HG03039 (cell line): ENCODE data around the gene NFATC4.
"Not testable (repeated sequence)": the region's sequence is repeated elsewhere in the genome, so short reads cannot be mapped to it uniquely, and the experiment has no call there.

Experiments
- ATAC-seq: cut with Tn5 transposase; IDR thresholded peaks from one replicate; pipeline ENCODE4 v1.9.1; 2021; ENCODE audit warnings: mild to moderate bottlenecking, moderate library complexity; ENCODE audit not compliant: unreplicated experiment

The NFATC4 gene

GRCh38 chr14:24367514-24368211 is at the start of gene NFATC4:
NFATC4 (plus strand) TSS chr14:24368184; CDS start chr14:24368341, 157 bp downstream.
- no peak for ATAC-seq

- ATAC-seq: no peak
These were observed 46.6 kb upstream of the NFATC4 start for GRCh38 chr14:24321212-24321975.

- no peak for ATAC-seq
These were observed 45.3 kb upstream of the NFATC4 start for GRCh38 chr14:24322672-24323071.

DNA sequence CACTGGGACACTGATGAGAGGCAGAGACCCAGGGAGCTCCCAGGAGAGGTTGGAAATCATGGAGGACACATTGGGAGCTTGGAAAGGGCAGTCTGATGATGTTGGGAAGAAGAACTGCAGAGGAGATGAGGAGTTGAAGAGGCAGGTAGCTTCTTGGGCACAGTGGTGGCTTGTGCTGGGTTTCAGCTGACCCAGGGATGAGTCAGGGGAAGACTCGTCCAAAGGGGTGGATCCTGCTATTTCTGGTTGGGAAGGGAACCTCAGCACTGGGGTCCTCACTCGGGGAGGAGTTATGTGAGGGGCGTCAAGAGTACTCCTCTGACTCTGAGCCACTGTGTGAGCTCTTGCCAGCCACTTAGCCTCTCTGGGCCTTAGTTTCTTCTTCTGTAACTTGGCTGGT is 44.6 kb upstream of the NFATC4 start:
- ATAC-seq: no peak

GRCh38 chr14:24324024-24324423 is 44.0 kb upstream of the NFATC4 start:
- ATAC-seq: no peak

DNA sequence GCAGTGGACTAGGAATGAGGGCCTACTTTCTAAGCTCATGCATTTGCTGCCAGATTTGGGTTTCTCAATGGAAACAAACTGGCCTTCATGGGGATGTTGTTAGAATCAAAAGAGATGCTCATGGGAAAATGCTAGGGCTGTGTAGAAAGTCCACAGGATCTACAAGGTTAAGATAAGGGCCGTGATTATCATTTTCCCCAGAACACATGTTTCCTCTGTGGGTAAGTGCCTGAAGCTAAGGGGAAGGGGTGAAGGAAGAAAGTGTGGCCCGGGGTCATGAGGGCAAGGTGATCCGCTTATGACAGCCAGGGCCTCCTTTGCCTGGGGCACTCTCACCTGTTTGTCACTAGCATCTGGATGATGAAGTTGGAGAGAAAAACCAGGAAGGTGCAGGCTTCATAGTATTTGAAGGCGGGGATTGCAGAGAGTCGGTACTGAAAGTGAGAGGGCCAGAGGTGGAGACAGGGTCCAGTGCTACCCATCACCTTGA is 42.9 kb upstream of the NFATC4 start:
- ATAC-seq: no peak

DNA sequence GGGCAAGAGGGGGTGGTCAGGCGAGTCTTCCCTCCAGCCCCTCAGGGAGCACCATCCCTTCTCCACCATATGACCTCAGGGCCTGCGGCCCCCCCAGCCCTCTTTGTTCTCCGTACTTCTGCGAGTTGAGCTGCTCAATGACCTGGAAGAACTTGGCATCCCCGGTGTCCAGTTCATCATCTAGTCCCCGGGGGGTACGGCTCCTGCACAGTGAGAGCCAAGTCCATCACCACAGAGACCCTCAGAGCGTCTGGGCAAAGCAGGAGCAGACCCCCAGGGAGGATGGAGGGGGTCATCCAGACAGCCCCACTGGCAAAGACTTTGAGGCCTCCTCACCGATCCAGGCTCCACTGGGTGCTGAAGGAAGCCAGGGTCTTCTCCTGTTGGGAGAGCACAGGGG is 42.0 kb upstream of the NFATC4 start:
- ATAC-seq: no peak

DNA sequence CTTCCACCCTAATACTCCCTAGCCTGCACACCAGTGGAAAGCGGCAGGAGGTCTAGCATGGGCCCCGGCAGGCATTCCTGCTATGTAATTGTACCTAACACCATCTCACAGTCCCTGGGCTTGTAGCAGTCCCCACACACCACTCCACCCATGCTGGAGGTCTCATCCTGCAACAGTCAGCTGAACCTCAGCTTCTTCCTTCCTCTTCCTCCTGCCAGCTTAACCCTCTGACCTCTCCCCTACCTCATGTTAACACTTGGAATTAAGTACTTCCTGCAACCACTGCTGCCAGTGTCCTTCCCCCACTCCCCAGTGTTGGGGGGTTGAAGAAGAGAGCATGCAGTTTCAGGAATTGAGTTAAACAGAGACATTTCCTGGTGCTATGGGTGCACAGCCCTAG is 40.7 kb upstream of the NFATC4 start:
- ATAC-seq: no peak

DNA sequence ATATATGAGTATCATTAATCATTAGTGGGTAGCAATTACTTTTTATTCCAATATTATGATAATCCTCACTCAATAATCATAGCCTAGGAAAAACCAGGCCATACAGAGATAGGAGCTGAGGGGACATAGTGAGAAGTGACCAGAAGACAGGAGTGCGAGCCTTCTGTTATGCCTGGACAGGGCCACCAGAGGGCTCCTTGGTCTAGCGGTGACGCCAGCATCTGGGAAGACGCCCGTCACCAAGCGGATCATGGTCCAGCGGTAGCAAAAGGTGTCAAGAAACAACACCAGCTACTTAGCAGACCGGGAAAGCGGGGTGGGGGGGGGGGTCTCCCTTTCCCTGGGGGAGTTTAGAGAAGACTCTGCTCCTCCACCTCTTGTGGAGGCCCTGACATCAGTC is 40.1 kb upstream of the NFATC4 start:
- not testable (repeated sequence) for ATAC-seq

- no peak for ATAC-seq
These were observed 38.8 kb upstream of the NFATC4 start for GRCh38 chr14:24329073-24329663.

DNA sequence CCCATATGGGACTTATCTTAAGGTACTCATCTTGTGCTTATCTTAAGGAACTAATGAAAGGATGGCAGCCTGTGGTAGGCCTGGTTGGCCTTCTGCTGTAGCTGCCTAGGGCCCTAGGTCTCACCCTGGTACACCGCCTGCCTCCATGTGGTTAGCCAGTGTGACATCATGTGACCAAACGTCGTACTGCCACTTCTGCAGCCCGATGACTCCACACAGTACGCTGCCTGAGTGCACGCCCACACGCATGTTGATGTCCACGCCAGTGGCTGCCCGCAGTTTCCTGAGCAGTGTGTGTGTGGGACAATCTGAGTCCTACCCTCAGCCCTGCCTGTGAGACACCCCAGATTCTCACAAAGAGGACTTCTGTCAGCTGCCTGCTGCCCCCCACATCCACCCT is 38.2 kb upstream of the NFATC4 start:
- no peak for ATAC-seq

DNA sequence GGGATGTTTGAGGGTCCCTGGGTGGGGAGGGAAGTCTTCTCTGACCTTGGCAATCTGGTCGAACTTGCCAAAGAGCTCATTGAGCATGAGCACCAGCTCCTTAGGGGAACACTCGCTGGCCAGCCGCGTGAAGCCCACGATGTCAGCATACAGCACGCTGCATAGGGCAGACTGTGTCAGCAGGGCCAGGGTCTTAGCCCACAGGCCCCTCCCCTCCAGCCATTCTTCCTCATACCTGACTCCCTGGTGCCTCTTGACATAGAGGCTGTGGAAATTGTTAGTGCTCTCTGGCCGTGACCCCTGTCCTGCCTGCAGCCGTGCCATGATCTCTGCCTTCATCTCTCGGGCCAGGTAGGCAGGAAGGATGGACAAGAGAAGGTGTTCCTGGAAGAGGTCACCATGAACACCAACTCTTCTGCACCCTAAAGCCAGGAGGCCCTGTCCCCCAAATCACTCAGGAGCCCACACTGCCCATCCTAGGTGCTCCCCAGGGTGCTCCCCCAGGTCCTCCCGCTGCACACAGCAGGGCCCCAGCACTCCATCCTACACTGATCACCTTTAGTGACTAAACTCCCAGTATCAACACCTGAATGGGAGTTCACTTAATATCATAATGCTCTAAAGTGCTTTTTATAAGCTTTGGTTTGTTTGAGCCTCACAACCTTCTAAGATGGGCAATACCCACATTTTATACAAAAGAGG is 36.9 kb upstream of the NFATC4 start:
- no peak for ATAC-seq

DNA sequence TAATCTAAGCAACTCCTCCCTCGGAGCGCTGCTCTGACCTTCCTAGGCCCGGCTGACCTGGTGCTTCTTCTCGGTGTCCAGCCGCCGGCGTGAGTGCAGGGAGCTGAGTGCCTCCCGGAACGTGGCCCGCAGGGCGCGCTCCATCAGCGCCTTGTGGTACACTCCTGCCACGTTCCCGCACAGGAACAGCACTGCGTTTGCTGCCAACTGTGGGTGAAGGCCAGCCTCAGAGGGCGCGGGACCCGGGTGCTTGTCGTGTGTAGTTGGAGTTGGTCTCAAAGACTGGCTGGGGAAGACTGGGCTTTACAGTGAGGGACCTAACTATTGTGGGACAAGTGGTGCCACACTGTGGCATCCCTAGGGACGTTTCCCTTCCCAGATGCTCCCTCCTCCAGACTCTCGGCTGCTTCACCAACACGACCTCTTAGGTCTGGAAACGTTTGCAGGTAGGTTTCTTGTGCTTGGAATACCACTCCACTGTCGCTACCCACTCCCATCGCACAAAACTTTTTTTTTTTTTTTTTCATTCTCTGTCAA is 36.2 kb upstream of the NFATC4 start:
- ATAC-seq: no peak

DNA sequence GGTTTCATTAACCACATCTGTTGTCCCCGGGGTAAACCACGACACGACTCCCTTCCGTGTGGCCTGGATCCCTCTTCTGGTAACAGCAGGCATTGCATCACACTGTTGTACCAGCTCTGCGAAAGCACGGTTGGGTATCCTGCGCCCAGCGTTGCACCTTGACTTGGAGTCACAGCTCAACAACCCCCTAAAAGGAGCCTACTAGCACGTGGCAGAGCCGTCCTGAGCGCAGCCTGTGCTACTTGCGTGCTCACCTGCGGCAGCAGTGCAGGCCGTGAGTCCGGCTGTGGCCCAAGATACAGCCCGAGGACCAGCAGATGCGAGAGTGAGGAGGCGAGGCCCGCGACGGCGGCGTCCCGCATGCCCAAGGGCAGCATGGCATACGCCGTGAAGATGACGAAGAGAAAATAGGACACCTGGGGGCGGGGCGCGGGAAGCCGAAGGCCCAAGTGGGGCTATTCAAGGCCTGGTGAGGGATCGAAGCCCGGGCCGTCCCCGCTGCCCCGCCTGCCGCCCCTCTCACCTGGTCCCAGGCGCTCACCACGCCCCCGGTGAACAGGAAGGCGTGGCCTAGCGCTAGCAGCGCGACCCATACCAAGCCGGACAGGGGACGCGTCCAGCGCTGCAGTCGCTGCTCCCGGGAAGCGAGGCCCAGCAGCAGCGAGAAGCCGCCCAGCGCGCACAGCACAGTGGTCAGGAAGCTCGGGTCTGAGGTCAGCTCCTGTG is 35.6 kb upstream of the NFATC4 start:
- ATAC-seq: peak; percentile 76

GRCh38 chr14:24334431-24335291 is 33.3 kb upstream of the NFATC4 start, which contains the start of gene ADCY4:
ADCY4 (minus strand) TSS chr14:24335071; CDS start chr14:24334652, 419 bp downstream.
- no peak for ATAC-seq

- no peak for ATAC-seq
These were observed 32.4 kb upstream of the NFATC4 start for GRCh38 chr14:24335461-24336171.

DNA sequence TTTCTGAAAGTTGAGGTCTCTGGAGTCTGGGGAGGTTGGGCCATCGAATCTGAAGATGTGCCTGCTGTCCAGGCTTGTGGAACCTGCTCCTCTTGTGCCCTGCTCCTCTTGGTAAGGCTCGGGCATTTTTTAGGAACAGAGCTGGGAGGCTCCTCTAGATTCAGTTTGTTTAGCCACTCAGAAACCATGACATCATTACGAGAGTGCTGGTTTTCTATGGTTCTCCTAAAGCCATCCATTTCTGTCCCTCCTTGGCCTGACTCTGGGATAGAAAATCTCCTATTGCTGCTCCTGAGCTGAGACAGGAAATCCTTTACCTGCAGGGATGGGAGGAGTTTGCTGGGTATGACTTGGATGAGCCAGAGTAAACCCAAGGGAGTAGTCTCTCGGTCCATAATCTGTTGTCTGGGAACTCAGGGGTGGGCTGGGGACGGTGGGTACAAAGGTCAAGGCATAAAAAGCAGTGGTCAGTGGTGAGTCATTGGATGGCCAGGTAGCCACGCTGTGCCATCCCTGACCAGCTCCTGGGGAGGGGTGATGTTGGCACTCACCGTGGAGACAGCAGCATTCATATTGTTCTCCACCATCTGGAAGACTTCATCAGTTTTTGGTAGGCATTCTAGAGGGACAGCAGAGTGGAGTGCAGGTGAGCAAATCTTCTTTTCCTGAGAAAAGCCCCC is 30.7 kb upstream of the NFATC4 start:
- no peak for ATAC-seq

DNA sequence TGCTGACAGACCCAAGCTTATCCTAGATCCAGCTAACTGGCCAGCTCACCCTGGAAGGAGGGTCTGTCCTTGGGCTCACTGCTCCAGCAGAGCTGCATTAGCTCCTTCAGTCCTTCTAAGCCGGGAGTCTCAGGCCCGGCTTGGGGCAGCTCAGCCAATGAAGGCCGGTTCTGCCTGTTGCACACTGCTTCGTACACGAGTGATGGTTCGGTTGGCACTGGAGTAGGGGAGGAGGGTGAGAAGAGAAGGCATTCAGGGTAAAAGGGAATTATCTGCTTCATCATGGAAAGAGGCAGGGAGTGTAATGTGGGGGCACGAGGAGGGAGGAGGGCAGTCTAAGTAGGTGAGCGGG is 30.2 kb upstream of the NFATC4 start:
- no peak for ATAC-seq
